Neural cell (in vitro differentiated cells): ENCODE results near the gene UBN1. TPM values are rescaled to one million over a fixed set of nuclear protein-coding genes. Genes with fewer than 3 reads are reported as not detected.

Experiments
- H2AFZ ChIP-seq: fragments of 200-600, 300-800 bp; sonication (generic), shearing (Covaris generic); 2 replicates; pipeline ENCODE4 v1.6.0; 2014; ENCODE audit warnings: low read depth, mild to moderate bottlenecking, antibody characterized with exemption, low read length, moderate library complexity
- H3F3A ChIP-seq: fragments of 200-600 bp; shearing (Covaris generic); 2 replicates; pipeline ENCODE4 v1.6.1; 2016; ENCODE audit warnings: mild to moderate bottlenecking, moderate library complexity, mixed read lengths, antibody characterized with exemption, low read length; ENCODE audit not compliant: insufficient read depth, poor library complexity, severe bottlenecking
- H3K27ac ChIP-seq: fragments of 200-600, 300-800 bp; sonication (generic), shearing (Covaris generic); 2 replicates; pipeline ENCODE4 v1.5.1; 2014; ENCODE audit warnings: mild to moderate bottlenecking, low read length, moderate library complexity
- H3K27me3 ChIP-seq: fragments of 300-800, 200-600 bp; sonication (generic), shearing (Covaris generic); 2 replicates; pipeline ENCODE4 v1.6.0; 2014; ENCODE audit warnings: mild to moderate bottlenecking, low read depth, low read length, moderate library complexity; ENCODE audit not compliant: insufficient read depth
- H3K36me3 ChIP-seq: fragments of 300-800, 200-600 bp; sonication (generic), shearing (Covaris generic); 2 replicates; pipeline ENCODE4 v1.5.1; 2014; ENCODE audit warnings: mild to moderate bottlenecking, antibody characterized with exemption, low read length, moderate library complexity; ENCODE audit not compliant: insufficient read depth
- H3K4me2 ChIP-seq: fragments of 300-800, 200-600 bp; sonication (generic), shearing (Covaris generic); 2 replicates; pipeline ENCODE4 v1.6.0; 2014; ENCODE audit warnings: mild to moderate bottlenecking, low read length
- H3K4me3 ChIP-seq: fragments of 300-800, 200-600 bp; sonication (generic), shearing (Covaris generic); 2 replicates; pipeline ENCODE4 v1.5.1; 2014; ENCODE audit warnings: mild to moderate bottlenecking, low read length, moderate library complexity
- H3K79me2 ChIP-seq: fragments of 200-600 bp; shearing (Covaris generic); replicated peaks from 2 replicates; pipeline ENCODE4 v1.6.0; 2014; ENCODE audit warnings: mild to moderate bottlenecking, low read length, moderate library complexity; ENCODE audit not compliant: insufficient read depth
- H3K9ac ChIP-seq: fragments of 300-800, 200-600 bp; sonication (generic), shearing (Covaris generic); 2 replicates; pipeline ENCODE4 v1.6.1; 2016; ENCODE audit warnings: mild to moderate bottlenecking, low read length, mixed read lengths
- H3K9me2 ChIP-seq: fragments of 200-600 bp; shearing (Covaris generic); 2 replicates; pipeline ENCODE4 v1.6.1; 2016; ENCODE audit warnings: mild to moderate bottlenecking, low read length, mixed read lengths; ENCODE audit not compliant: insufficient read depth
- H3K9me3 ChIP-seq: fragments of 200-600, 300-800 bp; sonication (generic), shearing (Covaris generic); 2 replicates; pipeline ENCODE4 v1.6.1; 2016; ENCODE audit warnings: mild to moderate bottlenecking, mixed run types, low read length, moderate library complexity, mixed read lengths
- H4K20me1 ChIP-seq: fragments of 200-600 bp; shearing (Covaris generic); 2 replicates; pipeline ENCODE4 v1.6.1; 2016; ENCODE audit warnings: mild to moderate bottlenecking, mixed run types; ENCODE audit not compliant: insufficient read depth
- CTCF ChIP-seq: fragments of 450-650 bp; IDR thresholded peaks from 2 replicates; pipeline ENCODE4 v1.5.1; 2014; ENCODE audit warnings: antibody characterized with exemption, mild to moderate bottlenecking, moderate library complexity; ENCODE audit not compliant: poor library complexity, severe bottlenecking
- EP300 ChIP-seq: fragments of 450-650 bp; conservative IDR thresholded peaks from 2 replicates; pipeline ENCODE4 v1.6.1; 2014; ENCODE audit warnings: antibody characterized with exemption, mild to moderate bottlenecking, moderate library complexity; ENCODE audit not compliant: poor library complexity, severe bottlenecking
- EZH2 ChIP-seq: fragments of 200-600, 300-800 bp; shearing (Covaris generic), sonication (generic); IDR thresholded peaks from 2 replicates; pipeline ENCODE4 v1.6.1; 2014; ENCODE audit warnings: antibody characterized with exemption, low read length, borderline replicate concordance, mild to moderate bottlenecking; ENCODE audit not compliant: insufficient read depth, poor library complexity, severe bottlenecking
- MXI1 ChIP-seq: fragments of 450-650 bp; conservative IDR thresholded peaks from 2 replicates; pipeline ENCODE4 v1.6.1; 2014; ENCODE audit warnings: antibody characterized with exemption, mild to moderate bottlenecking; ENCODE audit not compliant: poor library complexity, severe bottlenecking
- POLR2AphosphoS5 ChIP-seq: IDR thresholded peaks from 2 replicates; pipeline ENCODE4 v1.6.1; 2012
- RAD21 ChIP-seq: fragments of 450-650 bp; conservative IDR thresholded peaks from 2 replicates; pipeline ENCODE4 v1.6.1; 2014; ENCODE audit warnings: antibody characterized with exemption, mild to moderate bottlenecking, moderate library complexity
- REST ChIP-seq: IDR thresholded peaks from 2 replicates; pipeline ENCODE4 v1.6.1; 2012; ENCODE audit warnings: borderline replicate concordance
- SMC3 ChIP-seq: fragments of 450-650 bp; conservative IDR thresholded peaks from 2 replicates; pipeline ENCODE4 v1.6.1; 2014; ENCODE audit warnings: antibody characterized with exemption, mild to moderate bottlenecking, moderate library complexity; ENCODE audit not compliant: poor library complexity
- TAF1 ChIP-seq: IDR thresholded peaks from 2 replicates; pipeline ENCODE4 v1.6.1; 2012; ENCODE audit warnings: low read depth
- polyA plus RNA-seq: library from polyadenylated mRNA; depleted of rRNA; stranded (reverse); fragments of >200 nt; gene quantifications from 2 replicates; pipeline ENCODE4 v1.2.3, GENCODE V29; 2014

Gene UBN1
- polyA plus RNA-seq, 1 donor from 2014 or later: 17.1 TPM

DNA sequence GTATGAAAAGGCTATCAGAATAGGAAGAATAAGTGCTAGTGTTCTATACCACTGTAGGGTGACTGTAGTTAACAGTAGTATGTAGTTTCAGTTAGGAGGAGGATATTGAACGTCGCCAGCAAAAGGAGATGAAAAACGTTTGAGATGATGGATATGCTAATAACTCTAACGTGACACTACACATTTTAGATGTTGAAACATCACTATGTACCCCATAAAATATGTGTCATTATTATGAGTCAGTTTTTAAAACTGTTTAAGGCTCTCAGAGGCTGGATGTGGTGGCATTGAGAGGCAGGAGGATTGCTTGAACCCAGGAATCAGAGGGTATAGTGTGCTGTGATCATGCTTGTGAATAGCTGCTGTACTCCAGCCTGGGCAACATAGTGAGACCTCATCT, 31.8 kb downstream of the UBN1 start:
- no peaks in the 10 kb centered on the region for H3K79me2 ChIP-seq
- no peak overlapping the region for H2AFZ ChIP-seq
- peaks cover 3% of the 10 kb centered on the region for H3K36me3 ChIP-seq
- no peak overlapping the region for H3K27ac ChIP-seq
- no peak overlapping the region for H3K4me3 ChIP-seq
- no peaks in the 10 kb centered on the region for H3K9me3 ChIP-seq
- H3K27me3 ChIP-seq: no peaks in the 10 kb centered on the region
- no peaks in the 10 kb centered on the region for H3K9me2 ChIP-seq
- no peak overlapping the region for H3K9ac ChIP-seq
- H3F3A ChIP-seq: no peaks in the 10 kb centered on the region
- TF ChIP-seq REST (no peak), TAF1 (no peak), MXI1 (no peak), EZH2 (no peak), CTCF (no peak), RAD21 (no peak), POLR2AphosphoS5 (no peak), EP300 (no peak), SMC3 (no peak)
- H3K4me2 ChIP-seq: no peak overlapping the region
- H4K20me1 ChIP-seq: no peaks in the 10 kb centered on the region

DNA sequence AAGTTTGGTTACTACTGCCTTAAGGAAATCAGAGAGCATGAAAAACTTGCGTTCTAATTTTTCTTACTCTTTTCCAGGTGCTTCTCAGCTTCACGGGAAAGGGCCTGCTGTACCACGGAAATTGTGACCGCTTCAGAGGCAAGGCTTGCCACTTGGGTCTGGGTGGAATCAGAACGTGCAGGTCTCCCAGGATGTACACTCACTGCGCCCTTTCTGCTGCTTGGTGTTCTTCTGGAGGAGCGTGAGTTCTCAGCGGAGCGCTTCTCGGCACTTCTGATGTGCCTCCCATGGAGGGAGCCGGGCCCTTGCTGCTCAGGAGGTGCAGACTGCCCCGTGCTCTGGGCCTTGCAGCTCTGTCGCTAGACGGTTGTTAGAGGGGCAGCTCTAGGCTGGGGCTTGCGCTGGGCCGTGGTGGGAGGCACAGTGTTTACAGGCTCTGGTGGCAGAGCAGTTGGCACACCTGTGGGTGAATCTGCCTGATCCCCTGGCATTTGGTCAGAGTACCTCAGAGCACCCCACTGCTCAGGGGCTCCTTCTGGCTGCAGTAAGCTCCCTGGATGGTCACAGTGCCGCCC, 32.8 kb downstream of the UBN1 start:
- Histone ChIP-seq H3K9ac (no peak overlapping the region), H3K9me3 (no peaks in the 10 kb centered on the region), H3F3A (no peaks in the 10 kb centered on the region), H3K9me2 (no peaks in the 10 kb centered on the region), H3K27ac (no peak overlapping the region), H3K4me3 (no peak overlapping the region), H3K79me2 (no peaks in the 10 kb centered on the region), H3K27me3 (no peaks in the 10 kb centered on the region), H2AFZ (no peak overlapping the region), H4K20me1 (no peaks in the 10 kb centered on the region), H3K4me2 (no peak overlapping the region), H3K36me3 (peaks cover 3% of the 10 kb centered on the region)
- TF ChIP-seq SMC3 (no peak), TAF1 (no peak)
